Measurements from ENCODE around the gene KCNH1. TPM values are rescaled to one million over a fixed set of nuclear protein-coding genes. Genes with fewer than 3 reads are reported as not detected.

The KCNH1 gene
- total and polyA plus RNA-seq, 10 of the 15 experiments (the other 5 are each of a cell fraction or from before 2014, with no cell fraction given), result 0.02 to 0.04 (median 0.04) TPM; not detected in 7

DNA sequence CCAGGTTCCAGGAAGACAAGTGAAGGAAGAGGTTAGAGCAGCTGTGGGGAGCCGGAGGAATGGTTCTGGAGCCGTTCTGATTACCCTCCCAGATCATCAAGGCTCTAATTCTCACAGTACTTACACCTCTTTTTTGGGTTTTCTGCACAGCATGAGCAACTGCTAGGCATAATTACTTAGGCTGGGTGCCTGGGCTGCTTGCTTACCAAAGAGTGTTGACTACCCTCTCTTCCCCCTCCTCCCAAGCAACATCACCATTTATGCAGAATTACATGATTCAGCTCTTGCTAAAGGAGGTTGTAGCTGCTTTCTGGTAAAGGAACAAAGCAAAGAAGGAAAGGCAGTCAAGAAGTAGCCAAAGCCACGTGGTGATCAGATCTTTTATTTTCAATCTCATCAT, 397.2 kb downstream of the KCNH1 start:
- ChIA-PET CTCF (no interaction called here), SMC1A (ENCODE audit: uncharacterized antibody, unreplicated experiment) (no interaction called here), POLR2A (no interaction called here), RAD21 (ENCODE audit: unreplicated experiment) (no interaction called here)
- no peaks in the 10 kb centered on the region; a peak in 2 of 4 replicates for H3K27me3 ChIP-seq (replicated peaks in 1 of 2; ENCODE audit: control insufficient read depth in 2 of 2, insufficient read depth in 2 of 2, low read length in 1 of 2)
- BruUV-seq (replicated peaks), result no TSS peak
- TF ChIP-seq POLR2A (IDR thresholded peaks at IDR 0.05; ENCODE audit: low read depth, low read length) (no peak), RB1 (IDR thresholded peaks at IDR 0.05; ENCODE audit: borderline replicate concordance) (no peak)
- TF ChIP-seq, protein P1, sequence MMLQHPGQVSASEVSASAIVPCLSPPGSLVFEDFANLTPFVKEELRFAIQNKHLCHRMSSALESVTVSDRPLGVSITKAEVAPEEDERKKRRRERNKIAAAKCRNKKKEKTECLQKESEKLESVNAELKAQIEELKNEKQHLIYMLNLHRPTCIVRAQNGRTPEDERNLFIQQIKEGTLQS (IDR thresholded peaks at IDR 0.05; ENCODE audit: borderline replicate concordance, extremely low read depth, low read depth, low read length), result no peak
- no peaks in the 10 kb centered on the region for H3K9me3 ChIP-seq (replicated peaks; ENCODE audit: control insufficient read depth, insufficient read depth, low read length)
- no peak overlapping the region for H3K4me2 ChIP-seq (ENCODE audit: control insufficient read depth, insufficient read depth)
- no peak overlapping the region for H3K27ac ChIP-seq (ENCODE audit: control insufficient read depth, insufficient read depth)
- ATAC-seq, result no peak
- no peaks in the 10 kb centered on the region for H3K79me2 ChIP-seq (ENCODE audit: control insufficient read depth, insufficient read depth, low read length)
- no peak overlapping the region for H3K4me3 ChIP-seq
- no peaks in the 10 kb centered on the region for H4K20me1 ChIP-seq (ENCODE audit: control insufficient read depth, insufficient read depth)
- no peaks in the 10 kb centered on the region for H3K4me1 ChIP-seq (ENCODE audit: control insufficient read depth, insufficient read depth, low read length)
- H3K36me3 ChIP-seq (ENCODE audit: control insufficient read depth in 2 of 2, insufficient read depth in 2 of 2, low read length in 1 of 2), result no peaks in the 10 kb centered on the region
- in situ Hi-C loops (cut with MboI), result no loop called here
- no peak for DNase-seq (ENCODE audit: low read depth, low spot score)
- no peak for FAIRE-seq
- WGBS (ENCODE audit: insufficient coverage, insufficient replicate concordance, low lambda C conversion rate, missing lambda C conversion rate), result 3% methylated on average over 3 of the region's 3 CpGs
- intact Hi-C loops (cut with micrococcal nuclease; ENCODE audit: unreplicated experiment), result no loop called here
- H2AFZ ChIP-seq (ENCODE audit: control insufficient read depth, low read depth, low read length), result no peak overlapping the region
- H3K9ac ChIP-seq (ENCODE audit: control insufficient read depth, insufficient read depth, low read length), result no peak overlapping the region

DNA sequence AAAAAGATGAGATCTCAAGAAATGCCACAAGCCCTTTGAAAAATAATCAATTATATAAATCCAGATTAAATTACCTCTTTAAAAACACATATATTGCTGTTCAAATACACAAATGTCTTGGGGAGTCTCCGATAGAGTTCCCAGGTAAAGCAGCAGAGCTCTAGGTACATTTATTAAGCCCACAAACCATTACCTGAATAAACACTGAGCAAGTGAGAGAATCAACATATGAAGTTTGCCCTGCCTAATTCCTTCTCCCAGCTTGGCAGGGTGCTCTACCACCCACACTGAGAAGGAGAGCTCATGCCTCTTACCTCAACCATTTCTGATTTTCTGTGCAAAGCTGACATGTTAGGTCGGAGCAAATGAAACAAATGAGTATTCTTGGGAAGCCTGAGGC, 402.4 kb downstream of the KCNH1 start:
- Histone ChIP-seq H3K79me2 (ENCODE audit: control insufficient read depth, insufficient read depth, low read length) (no peaks in the 10 kb centered on the region), H3K27me3 (replicated peaks in 1 of 2; ENCODE audit: control insufficient read depth in 2 of 2, insufficient read depth in 2 of 2, low read length in 1 of 2) (no peaks in the 10 kb centered on the region; a peak in 1 of 4 replicates), H3K36me3 (ENCODE audit: control insufficient read depth in 2 of 2, insufficient read depth in 2 of 2, low read length in 1 of 2) (no peaks in the 10 kb centered on the region), H3K4me2 (ENCODE audit: control insufficient read depth, insufficient read depth) (no peak overlapping the region), H4K20me1 (ENCODE audit: control insufficient read depth, insufficient read depth) (no peaks in the 10 kb centered on the region), H3K9me3 (replicated peaks; ENCODE audit: control insufficient read depth, insufficient read depth, low read length) (no peaks in the 10 kb centered on the region), H3K4me3 (no peak overlapping the region), H3K4me1 (ENCODE audit: control insufficient read depth, insufficient read depth, low read length) (no peaks in the 10 kb centered on the region), H3K9ac (ENCODE audit: control insufficient read depth, insufficient read depth, low read length) (no peak overlapping the region), H3K27ac (ENCODE audit: control insufficient read depth, insufficient read depth) (no peak overlapping the region), H2AFZ (ENCODE audit: control insufficient read depth, low read depth, low read length) (no peak overlapping the region)
- DNase-seq (ENCODE audit: low read depth, low spot score) (no peak), ATAC-seq (no peak), FAIRE-seq (no peak)
- intact Hi-C loops (cut with micrococcal nuclease; ENCODE audit: unreplicated experiment) (no loop called here), in situ Hi-C loops (cut with MboI) (no loop called here)
- POLR2A ChIA-PET, result interaction anchor here (0.7 kb wide), 1 partner anchor 23 kb away, joined by 4 read pairs; no protein-coding TSS in a partner anchor
- SMC1A ChIA-PET (ENCODE audit: uncharacterized antibody, unreplicated experiment), result no interaction called here
- CTCF ChIA-PET, result interaction anchor here (0.7 kb wide), 1 partner anchor 257 kb away, joined by 3 read pairs; no protein-coding TSS in a partner anchor
- TF ChIP-seq SIN3A (IDR thresholded peaks at IDR 0.05; ENCODE audit: low read depth, low read length) (no peak), TBL1XR1 (IDR thresholded peaks at IDR 0.05; ENCODE audit: low read depth, low read length) (no peak)
- TF ChIP-seq, protein P2, sequence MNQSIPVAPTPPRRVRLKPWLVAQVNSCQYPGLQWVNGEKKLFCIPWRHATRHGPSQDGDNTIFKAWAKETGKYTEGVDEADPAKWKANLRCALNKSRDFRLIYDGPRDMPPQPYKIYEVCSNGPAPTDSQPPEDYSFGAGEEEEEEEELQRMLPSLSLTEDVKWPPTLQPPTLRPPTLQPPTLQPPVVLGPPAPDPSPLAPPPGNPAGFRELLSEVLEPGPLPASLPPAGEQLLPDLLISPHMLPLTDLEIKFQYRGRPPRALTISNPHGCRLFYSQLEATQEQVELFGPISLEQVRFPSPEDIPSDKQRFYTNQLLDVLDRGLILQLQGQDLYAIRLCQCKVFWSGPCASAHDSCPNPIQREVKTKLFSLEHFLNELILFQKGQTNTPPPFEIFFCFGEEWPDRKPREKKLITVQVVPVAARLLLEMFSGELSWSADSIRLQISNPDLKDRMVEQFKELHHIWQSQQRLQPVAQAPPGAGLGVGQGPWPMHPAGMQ (IDR thresholded peaks at IDR 0.05; ENCODE audit: borderline replicate concordance), result no peak
- RAD21 ChIA-PET (ENCODE audit: unreplicated experiment), result no interaction called here
- no TSS peak for BruUV-seq (replicated peaks)
- 18% methylated on average over 2 of the region's 2 CpGs for WGBS (ENCODE audit: insufficient coverage, insufficient replicate concordance, low lambda C conversion rate, missing lambda C conversion rate)

Measured in GM12878 (cell line).